Dedifferentiated amniotic fluid mesenchymal stem cell (primary cell): ENCODE measurements around the gene SPTBN1.

Source experiments
- DNase-seq: peaks from one replicate; pipeline ENCODE4 v3.0.0-alpha.2; 2016; ENCODE audit errors: extremely low spot score

SPTBN1 gene

DNA sequence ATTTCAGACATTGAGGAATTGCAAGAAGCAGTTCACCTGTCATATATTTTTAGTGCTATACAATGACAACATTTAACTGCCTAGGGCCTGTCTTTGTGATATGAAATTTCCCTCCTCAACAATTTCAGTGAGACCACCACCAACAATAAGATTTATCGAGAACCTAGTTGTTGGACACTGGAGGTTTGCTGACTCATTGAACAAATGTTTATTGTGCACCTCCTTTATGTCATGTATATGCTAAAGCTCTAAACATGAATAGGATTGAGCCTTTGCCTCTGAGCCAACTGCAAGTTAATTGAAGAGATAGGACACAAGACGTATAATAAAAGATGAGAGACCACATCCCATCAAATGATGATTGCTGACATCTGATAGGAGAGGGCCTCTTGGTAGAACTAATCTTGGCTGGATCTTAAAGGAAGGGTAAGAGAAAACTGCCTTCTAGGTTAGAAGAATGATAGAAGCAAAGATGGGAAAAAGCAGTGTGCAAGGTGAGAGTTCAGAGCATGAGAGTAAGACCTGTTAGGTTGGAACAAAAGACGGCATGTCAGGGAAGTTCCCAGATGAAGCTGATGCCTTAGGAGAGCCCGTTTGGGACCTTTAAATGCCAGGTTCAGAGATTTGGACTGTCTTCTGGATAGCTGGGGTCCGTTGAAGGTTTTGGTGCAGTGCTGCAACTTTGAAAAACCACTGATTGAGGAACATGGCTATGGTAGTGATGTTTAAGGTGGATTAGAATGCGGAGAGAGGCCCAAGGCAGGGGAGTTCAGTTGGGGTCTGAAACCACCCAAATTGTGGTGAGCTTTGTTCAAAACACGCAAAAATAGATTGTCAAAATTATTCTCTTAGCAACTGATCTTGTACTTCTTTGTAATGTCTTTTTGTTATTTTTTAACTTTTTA lies 134.3 kb downstream of the SPTBN1 start:
- DNase-seq, result no peak

- no peak for DNase-seq
Measured at GRCh38 chr2:54591551-54591950, 135.4 kb downstream of the SPTBN1 start.

- DNase-seq, result no peak
Measured at GRCh38 chr2:54593249-54593648, 137.1 kb downstream of the SPTBN1 start.

DNA sequence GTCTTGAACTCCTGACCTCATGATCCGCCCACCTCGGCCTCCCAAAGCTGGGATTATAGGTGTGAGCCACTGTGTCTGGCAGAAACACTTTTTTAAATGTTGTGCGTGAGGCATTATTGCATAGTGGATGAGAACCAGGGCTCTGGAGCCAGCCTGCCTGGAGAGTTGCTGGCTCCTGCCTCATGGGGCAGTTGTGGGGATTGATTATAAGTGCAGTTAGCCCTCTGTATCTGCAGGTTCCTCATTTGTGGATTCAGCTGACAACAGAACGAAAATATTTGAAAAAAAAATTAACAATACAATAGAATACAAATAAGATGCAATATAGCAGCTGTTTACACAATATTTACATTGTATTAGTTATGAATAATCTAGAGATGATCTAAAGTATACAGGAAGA lies 137.9 kb downstream of the SPTBN1 start:
- no peak for DNase-seq

- no peak for DNase-seq
Measured at GRCh38 chr2:54595161-54595803, 139.2 kb downstream of the SPTBN1 start.

GRCh38 chr2:54595999-54596902 lies 140.1 kb downstream of the SPTBN1 start:
- DNase-seq, result no peak

DNA sequence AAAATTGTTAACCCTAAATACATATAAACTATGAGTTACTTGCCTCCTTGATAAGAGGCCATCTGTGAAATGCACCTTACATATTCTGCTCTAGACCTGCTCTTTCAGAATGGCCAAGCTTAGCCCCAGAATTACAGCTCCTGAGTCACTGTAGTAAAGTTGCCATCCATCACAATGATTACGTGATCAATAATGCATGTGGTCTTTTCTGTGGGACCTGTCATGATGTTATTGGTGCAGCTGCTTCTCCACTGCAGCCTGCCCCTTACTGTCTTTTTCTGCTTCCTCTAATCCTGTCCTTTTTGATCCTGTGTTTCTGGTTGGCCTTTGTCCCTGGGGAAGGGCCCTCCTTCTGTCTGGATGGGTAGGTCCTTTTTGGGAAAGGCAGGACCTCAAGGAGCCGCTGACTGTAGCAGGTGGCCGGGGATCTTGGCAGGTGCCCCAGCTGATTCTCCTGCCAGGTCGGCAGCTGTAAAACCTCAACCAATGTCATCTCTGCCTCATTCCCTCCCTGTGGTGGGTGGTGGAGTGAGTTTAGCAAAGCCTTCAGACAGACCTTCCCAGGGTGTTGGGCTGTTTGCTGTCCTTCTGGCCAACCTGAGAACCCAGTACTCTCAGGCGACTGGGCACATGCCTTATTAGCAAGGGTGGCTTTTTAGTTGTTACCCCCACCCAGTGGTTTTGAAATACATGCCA lies 141.2 kb downstream of the SPTBN1 start:
- no peak for DNase-seq

GRCh38 chr2:54598347-54599325 lies 142.5 kb downstream of the SPTBN1 start:
- DNase-seq, result no peak

GRCh38 chr2:54599326-54599710 lies 143.2 kb downstream of the SPTBN1 start:
- DNase-seq, result no peak

DNA sequence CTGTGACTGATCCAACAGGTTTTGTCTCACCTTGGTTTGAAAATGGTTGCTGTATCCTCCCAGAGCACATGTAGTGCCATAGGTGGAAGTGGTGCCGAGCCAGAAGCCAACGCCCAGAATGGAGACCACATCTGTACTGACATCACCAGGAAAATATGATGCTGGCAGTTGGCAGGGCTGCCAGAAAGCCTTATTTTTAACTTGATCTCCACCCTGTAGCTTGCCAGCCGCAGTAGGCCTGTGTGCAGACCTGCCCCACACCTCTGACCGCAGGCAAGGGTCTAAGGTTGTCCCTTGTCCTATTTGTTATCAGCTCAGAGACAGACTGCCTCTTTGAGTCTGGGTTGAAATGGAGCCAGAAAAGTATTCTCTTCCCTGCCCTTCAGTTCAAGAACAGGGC lies 143.8 kb downstream of the SPTBN1 start:
- no peak for DNase-seq

GRCh38 chr2:54601339-54601738 lies 145.2 kb downstream of the SPTBN1 start:
- DNase-seq, result no peak

DNA sequence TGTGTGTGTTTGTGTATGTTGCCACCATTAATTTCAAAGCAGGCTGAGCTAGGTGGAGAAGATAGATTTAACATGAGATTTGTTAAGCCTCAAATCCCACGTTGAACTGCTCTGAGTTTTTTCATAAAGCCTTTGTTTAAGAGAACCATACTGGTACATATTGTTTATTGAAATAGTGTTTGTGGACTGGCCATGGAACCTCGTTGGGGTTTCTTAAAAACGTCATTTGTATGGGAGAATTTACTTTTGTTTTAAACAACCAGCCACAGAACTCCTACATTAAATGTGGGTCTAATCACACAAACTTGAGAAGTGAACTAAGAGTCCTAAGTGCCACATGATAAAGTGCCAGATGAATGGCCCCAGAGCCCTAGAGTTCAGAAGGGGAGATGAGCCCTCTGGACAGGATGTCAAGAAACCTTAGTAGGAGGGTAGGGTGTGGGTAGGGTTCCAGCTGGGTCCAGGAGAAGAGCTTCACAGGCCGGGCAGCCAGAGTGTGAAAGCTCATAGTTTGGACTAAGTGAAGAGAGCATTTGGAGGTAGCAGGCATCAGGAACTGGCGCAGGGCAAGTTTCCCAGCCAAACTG lies 146.7 kb downstream of the SPTBN1 start:
- DNase-seq, result no peak

DNA sequence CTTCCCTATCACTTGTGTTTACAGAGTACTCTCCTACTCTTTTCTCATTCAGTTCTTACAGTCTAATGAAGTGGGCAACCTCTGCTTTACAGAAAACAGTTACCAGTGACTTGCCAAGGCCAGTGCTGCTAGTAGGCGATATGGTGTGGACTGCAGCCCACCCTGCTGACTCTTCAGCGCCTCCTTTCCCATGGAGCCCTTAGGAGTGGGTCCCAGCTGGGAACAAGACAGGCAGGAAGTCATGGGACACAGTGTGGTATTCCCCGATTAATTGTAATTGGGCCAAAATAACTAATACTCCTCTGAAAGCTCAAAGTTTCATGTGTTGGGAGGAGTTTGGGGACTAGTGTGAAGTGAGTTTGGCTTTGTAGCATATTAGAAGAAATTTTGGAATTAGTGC lies 147.2 kb downstream of the SPTBN1 start:
- no peak for DNase-seq

- no peak for DNase-seq
Measured at GRCh38 chr2:54603796-54604195, 147.7 kb downstream of the SPTBN1 start.

DNA sequence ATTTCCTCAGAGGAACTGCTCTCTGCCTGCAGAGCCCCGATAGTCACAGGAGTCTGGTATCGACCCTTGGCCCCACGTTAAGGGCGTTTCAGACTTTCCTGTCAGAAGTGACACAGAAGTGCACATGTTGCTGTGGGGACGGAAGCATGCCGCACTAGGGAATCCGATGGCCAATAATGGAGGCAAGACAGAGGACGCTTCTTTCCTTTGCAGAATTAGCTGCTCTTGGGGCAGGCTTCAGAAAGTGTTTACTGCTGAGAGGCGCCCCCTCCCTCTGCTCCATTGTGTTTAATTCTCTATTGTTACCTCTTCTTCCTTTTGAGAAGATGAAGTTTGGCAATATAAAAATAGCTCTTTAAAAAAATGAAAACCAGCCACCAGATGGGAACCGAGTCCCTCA lies 148.7 kb downstream of the SPTBN1 start:
- DNase-seq, result no peak

DNA sequence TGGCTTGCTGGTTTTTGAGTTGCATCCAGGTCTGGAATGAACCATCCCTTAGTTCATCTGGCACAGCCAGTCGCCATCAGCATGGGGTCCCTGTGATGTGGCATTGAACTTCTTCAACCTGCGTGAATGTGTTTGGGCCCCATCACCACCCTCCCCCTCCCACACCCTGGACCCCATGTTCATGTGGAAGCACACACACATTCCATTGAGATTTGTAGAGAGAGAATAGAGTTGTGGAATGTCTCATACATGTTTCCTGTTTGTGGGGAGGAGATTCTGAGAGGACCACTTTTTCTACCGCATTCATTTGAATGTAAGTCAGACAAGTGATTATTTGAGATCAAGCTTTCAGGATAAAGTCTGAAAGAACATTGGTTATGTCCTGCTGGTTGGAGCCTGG lies 149.7 kb downstream of the SPTBN1 start:
- DNase-seq, result no peak

DNA sequence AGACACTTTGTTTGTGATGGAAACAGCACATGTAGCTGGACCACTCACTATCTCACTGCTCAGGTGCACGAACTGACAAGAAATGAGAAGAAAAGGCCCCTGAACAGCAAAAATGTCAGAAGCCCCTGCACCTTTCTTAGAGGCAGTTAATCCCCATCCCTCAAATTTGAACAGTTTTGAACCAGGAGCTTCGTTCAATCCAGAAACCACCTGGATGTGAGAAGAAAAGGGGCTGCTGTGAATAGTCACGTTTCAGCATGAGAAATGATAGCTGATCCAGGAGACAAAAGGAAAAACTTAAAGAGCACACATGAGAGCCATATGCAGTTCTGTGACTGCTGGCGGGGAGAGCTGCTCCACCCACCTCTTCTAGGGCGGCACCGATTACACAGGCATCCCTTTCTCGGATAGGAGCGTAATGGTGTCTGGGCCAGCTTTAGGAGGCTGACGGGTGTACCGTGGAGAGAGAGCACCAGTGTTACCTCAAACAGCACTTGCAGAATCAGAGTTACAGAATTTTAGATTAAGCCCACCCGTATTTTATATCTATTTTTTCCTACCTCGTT lies 150.3 kb downstream of the SPTBN1 start:
- no peak for DNase-seq

- no peak for DNase-seq
Measured at GRCh38 chr2:54608224-54608623, 152.1 kb downstream of the SPTBN1 start.

DNA sequence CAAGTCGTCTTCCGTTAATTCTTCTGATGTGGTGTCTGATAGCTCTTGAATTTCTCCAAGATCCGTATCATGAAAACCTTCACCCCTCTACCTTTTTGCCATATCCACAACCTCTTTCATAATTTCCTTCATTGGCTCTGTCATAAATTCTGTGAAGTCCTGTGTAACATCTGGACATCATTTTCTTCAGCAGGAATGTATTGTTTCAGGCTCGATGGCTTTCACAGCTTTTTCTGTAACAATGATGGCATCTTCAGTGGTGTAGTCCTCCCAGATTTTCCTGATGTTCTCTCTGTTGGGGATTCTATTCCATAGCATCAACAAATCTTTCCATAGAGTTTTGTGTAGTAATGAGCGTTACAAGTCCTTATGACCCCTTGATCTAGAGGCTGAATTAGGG lies 153.1 kb downstream of the SPTBN1 start:
- DNase-seq, result no peak

- DNase-seq, result no peak
Measured at GRCh38 chr2:54609647-54610046, 153.5 kb downstream of the SPTBN1 start.
